Measurements from ENCODE around the gene ZDHHC11.
"Not testable (repeated sequence)": the region's sequence is repeated elsewhere in the genome, so short reads cannot be mapped to it uniquely, and the experiment has no call there.

ZDHHC11 gene

DNA sequence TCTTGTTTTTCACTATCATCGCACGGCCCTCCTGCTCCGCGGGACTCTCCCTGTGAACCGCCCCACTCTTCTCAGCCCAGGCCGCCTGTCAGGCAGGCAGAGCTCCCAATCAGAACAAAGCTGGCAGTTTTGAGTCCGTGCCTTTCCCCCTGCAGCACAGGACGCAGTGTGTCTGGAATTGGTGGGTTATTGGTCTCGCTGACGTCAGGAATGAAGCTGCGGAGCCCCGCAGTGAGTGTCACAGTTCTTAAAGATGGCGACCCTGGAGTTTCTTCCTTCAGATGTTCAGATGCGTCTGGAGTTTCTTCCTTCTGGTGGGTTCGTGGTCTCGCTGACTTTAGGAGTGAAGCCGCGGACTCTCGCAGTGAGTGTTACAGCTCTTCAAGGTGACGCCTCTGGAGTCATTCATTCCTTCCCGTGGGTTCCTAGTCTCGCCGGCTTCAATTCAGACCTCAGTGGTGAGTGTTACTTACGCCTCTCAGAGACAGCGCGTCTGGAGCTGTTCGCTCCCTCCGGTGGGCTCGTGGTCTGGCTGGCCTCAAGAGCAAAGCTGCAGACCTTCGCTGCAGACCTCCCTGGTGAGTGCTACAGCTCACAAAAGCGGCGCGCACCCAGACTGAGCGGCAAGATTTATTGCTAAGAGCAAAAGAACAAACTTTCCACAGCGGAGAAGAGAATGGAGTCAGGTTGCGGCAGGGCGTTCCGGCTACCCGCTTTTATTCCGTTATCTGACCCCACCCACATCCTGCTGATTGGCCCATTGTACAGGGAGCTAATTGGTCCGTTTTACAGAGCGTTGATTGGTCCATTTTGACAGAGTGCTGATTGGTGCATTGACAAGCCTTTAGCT lies 73.7 kb downstream of the ZDHHC11 start:
- no peak for DNase-seq (ENCODE audit: low spot score)

DNA sequence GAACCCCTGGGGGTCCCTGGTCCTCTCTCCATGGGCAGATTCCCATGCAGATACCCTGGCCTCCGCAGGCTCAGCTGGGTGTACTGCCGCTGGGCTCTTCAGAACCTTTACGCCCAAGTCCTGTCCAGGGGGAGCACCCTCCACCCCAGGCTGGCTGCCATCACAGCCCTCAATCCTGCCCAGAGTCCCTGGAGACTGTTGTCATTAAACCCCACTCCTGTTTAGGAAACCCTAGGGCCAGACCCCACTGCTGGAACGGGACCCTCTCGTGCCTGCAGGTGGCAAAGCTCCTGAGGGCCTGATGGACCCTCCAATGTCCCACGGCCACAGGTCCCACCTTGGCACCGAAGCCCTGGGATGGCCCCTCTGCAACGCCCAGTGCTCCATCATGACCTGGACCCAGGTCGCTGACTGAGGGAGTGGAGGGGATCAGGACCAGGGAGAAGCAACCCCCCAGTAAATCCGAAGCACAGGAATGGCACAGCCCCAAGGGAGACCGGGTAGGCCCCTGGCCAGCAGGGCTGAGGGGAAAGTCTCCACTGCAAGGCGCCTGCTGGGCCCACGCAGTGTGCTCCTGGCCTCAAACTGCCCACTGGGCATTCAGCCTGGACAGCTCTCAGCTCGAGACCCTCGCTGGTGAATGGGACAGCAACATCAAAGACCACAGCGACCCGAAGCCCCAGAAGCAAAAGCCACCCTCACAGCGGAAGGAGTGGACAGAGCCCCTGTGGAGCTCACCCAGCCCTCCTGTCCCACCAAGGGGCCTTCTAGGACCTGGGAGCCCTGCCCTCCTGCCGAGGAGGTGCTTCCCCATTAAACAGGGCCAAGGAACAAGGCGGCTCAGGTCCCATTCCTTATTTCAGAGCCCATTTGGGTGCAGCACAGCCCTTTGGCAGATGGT lies 74.6 kb downstream of the ZDHHC11 start:
- no peak for DNase-seq (ENCODE audit: low spot score)

- DNase-seq (ENCODE audit: low spot score), result not testable (repeated sequence)
These were observed 75.2 kb downstream of the ZDHHC11 start for GRCh38 chr5:775595-775960.

DNA sequence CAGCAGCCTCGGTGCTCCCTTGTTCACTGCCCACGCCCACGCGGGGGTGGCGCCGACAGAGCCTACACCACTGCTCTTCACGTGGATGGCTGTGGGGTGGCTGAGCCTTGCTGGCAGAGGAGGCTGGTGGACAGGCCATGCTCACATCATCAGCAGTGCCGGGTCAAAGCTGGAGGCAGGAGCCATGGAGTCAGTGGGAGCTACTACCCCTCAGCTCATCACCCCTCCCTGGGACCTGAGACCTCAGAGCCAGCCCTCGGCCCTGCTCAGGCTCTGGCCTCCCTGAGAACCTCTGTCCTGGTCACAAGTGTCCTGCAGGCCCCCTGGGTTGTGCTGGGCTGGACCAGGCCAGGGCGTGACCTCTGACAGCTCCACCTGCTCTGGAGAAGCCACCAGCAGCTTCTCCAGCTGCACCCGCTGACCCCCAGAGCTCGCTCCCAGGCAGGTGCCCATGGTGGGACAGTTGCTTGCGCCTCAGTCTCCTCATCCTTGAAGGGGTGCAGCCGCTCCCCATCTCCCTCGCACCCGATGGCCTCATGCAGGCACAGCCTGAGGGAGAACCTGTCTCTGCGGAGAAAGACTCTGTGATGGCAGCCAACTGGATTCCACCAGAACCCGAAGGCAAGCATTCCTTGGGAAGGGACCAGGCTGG lies 75.8 kb downstream of the ZDHHC11 start:
- not testable (repeated sequence) for DNase-seq (ENCODE audit: low spot score)

DNA sequence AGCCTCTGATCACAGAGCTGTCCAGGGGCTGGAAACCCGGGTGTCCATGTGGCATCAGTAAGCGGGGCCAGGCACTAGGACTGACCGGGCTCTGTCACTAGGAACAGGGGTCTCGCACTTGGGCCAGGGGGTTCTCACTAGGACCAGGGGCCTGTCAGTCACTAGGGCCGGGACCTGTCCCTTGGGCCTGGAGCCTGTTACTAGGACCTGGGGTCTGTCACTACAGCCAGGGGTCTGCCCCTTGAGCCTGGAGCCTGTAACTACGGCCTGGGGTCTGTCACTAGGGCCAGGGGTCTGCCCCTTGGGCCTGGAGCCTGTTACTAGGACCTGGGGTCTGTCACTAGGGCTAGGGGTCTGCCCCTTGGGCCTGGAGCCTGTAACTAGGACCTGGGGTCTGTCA lies 76.5 kb downstream of the ZDHHC11 start:
- not testable (repeated sequence) for DNase-seq (ENCODE audit: low spot score)

DNA sequence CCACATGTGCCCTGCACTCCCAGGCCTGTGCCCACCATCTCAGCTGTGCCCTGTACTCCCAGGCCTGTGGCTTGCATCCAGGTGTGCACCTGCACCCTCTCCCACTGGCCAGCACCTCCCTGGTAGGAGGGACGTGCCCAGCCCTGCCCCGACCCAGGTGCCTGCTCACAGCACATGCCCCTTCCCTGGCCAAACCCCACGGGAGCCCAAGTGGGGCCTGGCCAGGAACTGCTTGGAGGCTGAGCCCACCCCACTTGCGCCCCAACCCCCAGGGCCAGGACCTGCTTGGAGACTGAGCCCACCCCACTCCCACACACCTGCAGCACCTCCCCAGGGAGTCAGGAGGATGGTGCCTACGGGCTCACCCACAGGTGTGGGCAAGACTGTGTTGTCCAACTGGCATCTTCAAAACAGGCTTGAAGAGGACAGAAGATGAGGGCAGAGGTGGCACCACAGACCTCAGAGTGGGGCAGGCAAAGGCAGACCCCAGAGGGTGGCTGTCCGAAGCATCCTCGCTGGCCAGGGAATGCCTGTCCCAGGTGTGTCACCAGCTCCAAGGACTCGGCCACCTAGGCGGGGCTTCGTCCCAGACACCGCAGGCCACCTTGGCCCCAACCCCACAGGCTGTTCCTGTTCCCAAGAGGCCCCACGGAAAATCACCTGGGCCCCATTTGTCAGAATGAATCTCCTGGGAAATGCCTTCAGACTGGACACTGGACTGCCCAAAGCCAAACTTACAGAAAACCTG lies 77.1 kb downstream of the ZDHHC11 start:
- DNase-seq (ENCODE audit: low spot score), result no peak

- not testable (repeated sequence) for DNase-seq (ENCODE audit: low spot score)
These were observed 77.9 kb downstream of the ZDHHC11 start for GRCh38 chr5:772931-773330.

GRCh38 chr5:772547-772890 lies 78.3 kb downstream of the ZDHHC11 start:
- not testable (repeated sequence) for DNase-seq (ENCODE audit: low spot score)

GRCh38 chr5:771841-772546 lies 78.8 kb downstream of the ZDHHC11 start:
- DNase-seq (ENCODE audit: low spot score), result not testable (repeated sequence)

GRCh38 chr5:771087-771781 lies 79.6 kb downstream of the ZDHHC11 start:
- DNase-seq (ENCODE audit: low spot score), result not testable (repeated sequence)

DNA sequence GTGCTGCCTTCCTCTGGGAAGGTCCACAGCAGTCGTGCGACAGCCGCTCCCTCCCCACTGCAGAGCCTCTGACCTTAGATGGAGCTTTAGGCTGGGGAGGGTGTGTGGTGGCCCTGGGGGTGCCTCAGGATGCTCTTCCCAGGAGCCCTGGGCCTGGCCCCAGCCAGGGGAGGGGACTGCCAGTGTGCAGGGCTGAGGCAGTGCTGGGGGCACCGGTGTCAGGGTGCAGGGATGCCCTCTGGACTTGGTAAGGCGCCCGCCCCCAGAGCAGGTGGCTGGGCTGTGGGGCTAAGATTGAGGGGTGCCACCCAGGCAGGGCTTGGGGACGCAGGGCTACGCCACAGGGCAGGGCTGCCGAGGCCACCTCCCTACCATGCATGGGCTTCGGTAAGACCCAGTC lies 80.2 kb downstream of the ZDHHC11 start:
- DNase-seq (ENCODE audit: low spot score), result not testable (repeated sequence)

- DNase-seq (ENCODE audit: low spot score), result not testable (repeated sequence)
These were observed 81.2 kb downstream of the ZDHHC11 start for GRCh38 chr5:769485-770145.

GRCh38 chr5:766666-767431 lies 83.9 kb downstream of the ZDHHC11 start:
- no peak for DNase-seq (ENCODE audit: low spot score)

DNA sequence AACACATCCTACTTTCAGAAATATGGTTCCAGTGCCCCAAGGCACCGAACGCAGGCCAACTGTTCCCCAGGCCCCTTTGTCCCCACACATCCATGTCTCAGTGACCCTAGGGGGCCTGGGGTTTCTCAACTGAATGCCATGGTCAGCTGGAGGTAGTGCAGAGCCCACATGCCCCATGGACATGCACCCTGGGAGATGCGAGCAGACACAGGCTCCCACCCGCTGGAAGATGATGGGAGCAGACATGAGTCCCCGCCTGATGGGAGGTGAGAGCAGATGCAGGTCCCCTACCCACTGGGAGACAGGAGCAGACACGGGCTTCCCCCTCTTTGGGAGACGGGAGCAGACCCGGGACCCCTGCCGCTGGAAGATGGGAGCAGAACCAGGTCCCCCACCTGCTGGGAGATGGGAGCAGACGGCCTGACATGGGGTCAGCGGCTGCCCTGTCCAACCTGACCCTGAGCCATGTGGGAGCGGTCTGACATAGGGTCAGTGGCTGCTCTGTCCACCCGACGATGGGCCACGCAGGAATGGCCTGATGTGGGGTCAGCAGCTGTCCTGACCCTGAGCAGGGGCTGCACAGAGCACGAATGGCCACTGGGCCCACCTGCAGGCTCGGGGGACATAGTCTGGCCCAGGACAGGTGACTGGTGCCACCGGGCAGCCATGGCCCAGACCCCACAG lies 84.7 kb downstream of the ZDHHC11 start:
- no peak for DNase-seq (ENCODE audit: low spot score)

DNA sequence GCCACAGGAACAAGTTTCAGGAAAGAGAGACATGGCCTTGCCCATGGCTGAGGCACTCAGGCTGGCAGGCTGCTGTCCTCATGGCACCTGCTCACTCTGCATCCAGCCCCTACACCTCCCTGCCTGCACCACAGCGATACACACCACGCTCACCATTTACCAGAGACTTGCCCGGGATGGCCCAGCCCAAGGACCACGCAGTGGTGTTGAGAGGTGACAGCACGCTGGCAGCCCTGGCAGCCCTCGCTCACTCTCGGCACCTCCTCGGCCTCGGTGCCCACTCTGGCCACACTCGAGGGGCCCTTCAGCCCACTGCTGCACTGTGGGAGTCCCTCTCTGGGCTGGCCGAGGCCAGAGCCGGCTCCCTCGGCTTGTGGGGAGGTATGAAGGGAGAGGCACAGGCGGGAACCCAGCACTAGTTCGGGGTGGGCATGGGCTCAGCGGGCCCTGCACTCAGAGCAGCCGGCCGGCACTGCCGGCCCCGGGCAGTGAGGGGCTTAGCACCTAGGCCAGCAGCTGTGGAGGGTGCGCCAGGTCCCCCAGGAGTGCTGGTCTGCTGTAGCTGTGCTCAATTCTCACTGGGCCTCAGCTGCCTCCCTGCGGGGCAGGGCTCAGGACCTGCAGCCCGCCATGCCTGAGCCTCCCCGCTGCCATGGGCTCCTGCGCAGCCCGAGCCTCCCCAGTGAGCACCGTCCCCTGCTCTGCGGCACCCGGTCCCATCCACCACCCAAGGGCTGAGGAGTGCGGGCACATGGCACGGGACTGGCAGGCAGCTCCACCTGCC lies 86.6 kb downstream of the ZDHHC11 start:
- DNase-seq (ENCODE audit: low spot score), result no peak

DNA sequence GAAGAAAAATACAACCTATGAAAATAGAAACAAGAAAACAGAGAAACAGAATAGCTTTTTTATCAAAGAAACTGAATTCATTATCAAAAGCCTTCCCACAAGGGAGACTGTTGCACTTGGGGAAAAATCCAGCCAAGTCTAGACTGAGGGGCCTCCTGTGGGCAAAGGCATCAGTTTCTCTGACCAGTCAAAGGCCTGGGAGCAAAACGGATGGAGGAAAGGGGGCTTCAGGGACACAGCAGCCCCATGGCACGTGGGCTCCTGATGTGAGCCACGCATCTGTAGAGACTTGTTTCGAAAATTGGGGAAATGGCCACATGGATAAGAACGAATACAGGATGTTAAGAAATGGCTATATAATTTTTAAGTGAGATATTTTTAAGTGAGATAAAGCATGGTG lies 87.4 kb downstream of the ZDHHC11 start:
- no peak for DNase-seq (ENCODE audit: low spot score)

- DNase-seq (ENCODE audit: low spot score), result not testable (repeated sequence)
These were observed 87.8 kb downstream of the ZDHHC11 start for GRCh38 chr5:762996-763395.
